SJSA1 (cell line): ENCODE results near the gene PTRH1. TPM values are rescaled to one million over a fixed set of nuclear protein-coding genes. Genes with fewer than 3 reads are reported as not detected.

ENCODE experiments used
- DNase-seq, 2 experiments: peaks; one replicate each; pipeline ENCODE4 v3.0.0-alpha.2; 2015 to 2020; ENCODE audit warnings: low spot score in 2 of 2, low read depth in 1 of 2
- H3K27ac ChIP-seq: fragments of 250-450 bp; sonication (Bioruptor Pico); 2 replicates; pipeline ENCODE4 v1.5.1; 2020; ENCODE audit warnings: mild to moderate bottlenecking, moderate library complexity
- H3K27me3 ChIP-seq: fragments of 250-450 bp; sonication (Bioruptor Pico); replicated peaks from 2 replicates; pipeline ENCODE4 v1.5.1; 2020; ENCODE audit warnings: mild to moderate bottlenecking, moderate library complexity
- H3K36me3 ChIP-seq: fragments of 250-450 bp; sonication (Bioruptor Pico); 2 replicates; pipeline ENCODE4 v1.5.1; 2020; ENCODE audit warnings: mild to moderate bottlenecking
- H3K4me1 ChIP-seq: fragments of 250-450 bp; sonication (Bioruptor Pico); replicated peaks from 2 replicates; pipeline ENCODE4 v1.6.1; 2021; ENCODE audit warnings: mild to moderate bottlenecking
- H3K4me3 ChIP-seq: fragments of 250-450 bp; sonication (Bioruptor Pico); 2 replicates; pipeline ENCODE4 v1.5.1; 2020; ENCODE audit warnings: mild to moderate bottlenecking
- H3K9me3 ChIP-seq: fragments of 250-450 bp; sonication (Bioruptor Pico); replicated peaks from 2 replicates; pipeline ENCODE4 v1.5.1; 2020; ENCODE audit warnings: mild to moderate bottlenecking
- total RNA-seq: library from RNA; depleted of rRNA; stranded (reverse); fragments of >200 nt; shearing (Covaris generic); gene quantifications from 2 replicates; pipeline ENCODE4 v1.2.3, GENCODE V29; 2014

The PTRH1 gene
- total RNA-seq, 1 experiment from 2014 or later = 17.5 TPM

GRCh38 chr9:127705577-127706379 is 9.7 kb downstream of the PTRH1 start:
- Histone ChIP-seq H3K27ac (no peak overlapping the region), H3K36me3 (no peaks in the 10 kb centered on the region), H3K4me3 (no peak overlapping the region), H3K9me3 (no peaks in the 10 kb centered on the region), H3K4me1 (no peaks in the 10 kb centered on the region), H3K27me3 (no peaks in the 10 kb centered on the region)
- no peak for DNase-seq

GRCh38 chr9:127703289-127703946 is 12.0 kb downstream of the PTRH1 start:
- DNase-seq = no peak
- no peak overlapping the region for H3K27ac ChIP-seq
- no peaks in the 10 kb centered on the region for H3K9me3 ChIP-seq
- no peaks in the 10 kb centered on the region for H3K36me3 ChIP-seq
- no peak overlapping the region for H3K4me3 ChIP-seq
- H3K4me1 ChIP-seq = no peaks in the 10 kb centered on the region
- H3K27me3 ChIP-seq = no peaks in the 10 kb centered on the region

- no peak overlapping the region for H3K27ac ChIP-seq
- no peaks in the 10 kb centered on the region for H3K27me3 ChIP-seq
- no peaks in the 10 kb centered on the region for H3K4me1 ChIP-seq
- H3K4me3 ChIP-seq = no peak overlapping the region
- DNase-seq = no peak
- H3K9me3 ChIP-seq = no peaks in the 10 kb centered on the region
- H3K36me3 ChIP-seq = no peaks in the 10 kb centered on the region
These were observed 14.7 kb downstream of the PTRH1 start for GRCh38 chr9:127700594-127701255.

GRCh38 chr9:127700140-127700539 is 15.3 kb downstream of the PTRH1 start:
- no peak overlapping the region for H3K27ac ChIP-seq
- H3K4me3 ChIP-seq = no peak overlapping the region
- no peaks in the 10 kb centered on the region for H3K27me3 ChIP-seq
- H3K9me3 ChIP-seq = no peaks in the 10 kb centered on the region
- no peak for DNase-seq
- no peaks in the 10 kb centered on the region for H3K36me3 ChIP-seq
- peaks cover 3% of the 10 kb centered on the region; the same call in 1 of the 2 replicates for H3K4me1 ChIP-seq

GRCh38 chr9:127698985-127699670 is 16.3 kb downstream of the PTRH1 start:
- no peaks in the 10 kb centered on the region for H3K27me3 ChIP-seq
- no peak overlapping the region for H3K4me3 ChIP-seq
- H3K9me3 ChIP-seq = no peaks in the 10 kb centered on the region
- H3K4me1 ChIP-seq = peaks cover 4% of the 10 kb centered on the region; the same call in 1 of the 2 replicates
- no peak overlapping the region for H3K27ac ChIP-seq
- H3K36me3 ChIP-seq = no peaks in the 10 kb centered on the region
- no peak for DNase-seq

GRCh38 chr9:127698386-127698785 is 17.1 kb downstream of the PTRH1 start:
- no peaks in the 10 kb centered on the region for H3K9me3 ChIP-seq
- H3K4me3 ChIP-seq = no peak overlapping the region
- H3K27ac ChIP-seq = no peak overlapping the region
- peaks cover 5% of the 10 kb centered on the region for H3K36me3 ChIP-seq
- peaks cover 4% of the 10 kb centered on the region; the same call in 1 of the 2 replicates for H3K4me1 ChIP-seq
- DNase-seq = no peak
- no peaks in the 10 kb centered on the region for H3K27me3 ChIP-seq

- H3K27me3 ChIP-seq = no peaks in the 10 kb centered on the region
- H3K27ac ChIP-seq = no peak overlapping the region
- H3K4me1 ChIP-seq = peaks cover 4% of the 10 kb centered on the region; the same call in 1 of the 2 replicates
- H3K4me3 ChIP-seq = no peak overlapping the region
- DNase-seq = no peak
- no peaks in the 10 kb centered on the region for H3K9me3 ChIP-seq
- H3K36me3 ChIP-seq = peaks cover 9% of the 10 kb centered on the region
These were observed 17.9 kb downstream of the PTRH1 start for GRCh38 chr9:127697575-127697974.

- no peak overlapping the region for H3K27ac ChIP-seq
- no peaks in the 10 kb centered on the region for H3K27me3 ChIP-seq
- peaks cover 4% of the 10 kb centered on the region; the same call in 1 of the 2 replicates for H3K4me1 ChIP-seq
- H3K9me3 ChIP-seq = no peaks in the 10 kb centered on the region
- H3K4me3 ChIP-seq = no peak overlapping the region
- no peak for DNase-seq
- H3K36me3 ChIP-seq = peaks cover 27% of the 10 kb centered on the region
These were observed 20.4 kb downstream of the PTRH1 start for GRCh38 chr9:127694890-127695720.

GRCh38 chr9:127693697-127694096 is 21.8 kb downstream of the PTRH1 start:
- Histone ChIP-seq H3K4me1 (peaks cover 4% of the 10 kb centered on the region; the same call in 1 of the 2 replicates), H3K27ac (no peak overlapping the region), H3K4me3 (no peak overlapping the region), H3K9me3 (no peaks in the 10 kb centered on the region), H3K27me3 (no peaks in the 10 kb centered on the region), H3K36me3 (peaks cover 38% of the 10 kb centered on the region)
- no peak for DNase-seq

GRCh38 chr9:127693143-127693542 is 22.3 kb downstream of the PTRH1 start:
- H3K27ac ChIP-seq = no peak overlapping the region
- H3K36me3 ChIP-seq = peaks cover 38% of the 10 kb centered on the region
- DNase-seq = no peak
- no peaks in the 10 kb centered on the region for H3K9me3 ChIP-seq
- H3K4me3 ChIP-seq = no peak overlapping the region
- H3K27me3 ChIP-seq = no peaks in the 10 kb centered on the region
- peaks cover 4% of the 10 kb centered on the region; the same call in 1 of the 2 replicates for H3K4me1 ChIP-seq

- Histone ChIP-seq H3K4me3 (no peak overlapping the region), H3K36me3 (peaks cover 38% of the 10 kb centered on the region), H3K27ac (no peak overlapping the region), H3K27me3 (no peaks in the 10 kb centered on the region), H3K4me1 (peaks cover 4% of the 10 kb centered on the region; the same call in 1 of the 2 replicates), H3K9me3 (no peaks in the 10 kb centered on the region)
- no peak for DNase-seq
These were observed 23.4 kb downstream of the PTRH1 start for GRCh38 chr9:127692071-127692470.

- no peak for DNase-seq
- H3K9me3 ChIP-seq = no peaks in the 10 kb centered on the region
- peaks cover 50% of the 10 kb centered on the region for H3K36me3 ChIP-seq
- peaks cover 4% of the 10 kb centered on the region; the same call in 1 of the 2 replicates for H3K4me1 ChIP-seq
- H3K4me3 ChIP-seq = no peak overlapping the region
- no peaks in the 10 kb centered on the region for H3K27me3 ChIP-seq
- H3K27ac ChIP-seq = no peak overlapping the region
These were observed 24.7 kb downstream of the PTRH1 start for GRCh38 chr9:127690735-127691134.
